HepG2 (cell line): ENCODE results near the gene DENND10. TPM values are rescaled to one million over a fixed set of nuclear protein-coding genes. Genes with fewer than 3 reads are reported as not detected.

Source experiments
- ATAC-seq: fragments of 200-7000 bp; cut with Tn5 transposase; 3 replicates; pipeline ENCODE4 v1.9.1; 2020; ENCODE audit warnings: mild to moderate bottlenecking, moderate library complexity
- BruUV-seq: library from RNA; stranded (reverse); fragments of 400-500 nt; replicated peaks from 2 replicates; lab custom pipeline; 2021; lab: Mats Ljungman, UMichigan
- CTCF ChIA-PET: fragments of 300-600 bp; formaldehyde crosslinking; extraction: SDS; loops from one replicate; lab custom pipeline; 2021; ENCODE audit warnings: low total read pairs, inconsistent platforms, low intra/inter-chr PET ratio; lab: Yijun Ruan, JAX
- POLR2A ChIA-PET: fragments of 350-600 bp; sonication (Branson Sonifier 250); formaldehyde crosslinking; loops from one replicate; lab custom pipeline; 2020; ENCODE audit warnings: antibody characterized with exemption, inconsistent platforms; lab: Yijun Ruan, JAX
- DNase-seq: peaks from one replicate; pipeline ENCODE4 v3.0.0-alpha.2; 2015; ENCODE audit warnings: low spot score
- FAIRE-seq: peaks from 3 replicates; lab custom pipeline; 2011; peaks lifted over from hg19 to GRCh38; lab: Jason Lieb, UNC
- H2AFZ ChIP-seq: one replicate; pipeline ENCODE4 v1.6.1; 2011; ENCODE audit warnings: low read length, inconsistent platforms
- H3K27ac ChIP-seq: fragments of 300-600 bp; 3 replicates; pipeline ENCODE4 v1.8.0; 2011; ENCODE audit warnings: mixed run types, mild to moderate bottlenecking, mixed read lengths, low read length, inconsistent platforms; ENCODE audit not compliant: insufficient read depth; ENCODE audit errors: extremely low read length
- H3K27me3 ChIP-seq, 2 experiments: fragments of 200-600 bp in 1 of 2; 2 replicates in 1 of 2; 3 replicates in 1 of 2; pipeline versions ENCODE4 v1.6.0 to v1.8.0; 2011; ENCODE audit warnings: low read length in 2 of 2, mild to moderate bottlenecking in 2 of 2, moderate library complexity in 2 of 2, inconsistent platforms in 1 of 2; ENCODE audit not compliant: insufficient read depth in 2 of 2, control insufficient read depth in 1 of 2
- H3K36me3 ChIP-seq, 2 experiments: fragments of 200-600 bp in 1 of 2; replicated peaks in 1 of 2; 2 replicates in 1 of 2; 3 replicates in 1 of 2; pipeline versions ENCODE4 v1.5.1 to v1.8.0; 2011; ENCODE audit warnings: low read length in 2 of 2, inconsistent platforms in 1 of 2; ENCODE audit not compliant: insufficient read depth in 2 of 2, control insufficient read depth in 1 of 2
- H3K4me1 ChIP-seq: 2 replicates; pipeline ENCODE4 v1.5.1; 2012; ENCODE audit warnings: low read length, inconsistent platforms; ENCODE audit not compliant: insufficient read depth
- H3K4me2 ChIP-seq: 2 replicates; pipeline ENCODE4 v1.6.0; 2011; ENCODE audit warnings: low read depth, low read length, inconsistent platforms
- H3K4me3 ChIP-seq, 3 experiments: fragments of 200-600 bp in 1 of 3; sonication (generic), shearing (Covaris generic) in 1 of 3; replicated peaks in 1 of 3; 2 replicates each; pipeline ENCODE4 v1.5.1; 2011 to 2016; ENCODE audit warnings: low read length in 3 of 3, inconsistent platforms in 2 of 3, low read depth in 2 of 3, mild to moderate bottlenecking in 2 of 3, control low read depth in 1 of 3, mixed read lengths in 1 of 3; ENCODE audit not compliant: insufficient read depth in 1 of 3
- H3K79me2 ChIP-seq: one replicate; pipeline ENCODE4 v1.6.1; 2011; ENCODE audit warnings: low read length, inconsistent platforms; ENCODE audit not compliant: insufficient read depth
- H3K9ac ChIP-seq: 2 replicates; pipeline ENCODE4 v1.6.0; 2011; ENCODE audit warnings: mild to moderate bottlenecking, low read depth, low read length, inconsistent platforms; ENCODE audit not compliant: insufficient read depth
- H3K9me3 ChIP-seq: 2 replicates; pipeline ENCODE4 v1.5.1; 2012; ENCODE audit warnings: mild to moderate bottlenecking, low read length
- H4K20me1 ChIP-seq: 2 replicates; pipeline ENCODE4 v1.6.0; 2011; ENCODE audit warnings: inconsistent platforms, mild to moderate bottlenecking, low read length, moderate library complexity; ENCODE audit not compliant: insufficient read depth
- CEBPB ChIP-seq: IDR thresholded peaks from 2 replicates; pipeline ENCODE4 v1.6.1; 2011; ENCODE audit warnings: low read depth, low read length, improper control_type of control experiment, borderline replicate concordance
- CEBPG ChIP-seq: IDR thresholded peaks from 2 replicates; pipeline ENCODE4 v1.6.1; 2016
- FOSL2 ChIP-seq: sonication (generic); formaldehyde crosslinking; IDR thresholded peaks from 2 replicates; pipeline ENCODE4 v1.4.0; 2020; ENCODE audit warnings: missing genetic modification reagents
- FOXP1 ChIP-seq, 2 experiments: fragments of 450-650 bp in 1 of 2; IDR thresholded peaks; 2 replicates each; pipeline ENCODE4 v1.6.1; 2017 to 2018; ENCODE audit warnings: antibody characterized with exemption in 1 of 2
- GATA4 ChIP-seq: sonication (generic); IDR thresholded peaks from 2 replicates; pipeline ENCODE4 v1.6.1; 2016; ENCODE audit warnings: antibody characterized with exemption, low read depth, borderline replicate concordance
- GATAD2A ChIP-seq: IDR thresholded peaks from 2 replicates; pipeline ENCODE4 v1.6.1; 2016
- JDP2 ChIP-seq: sonication (generic); formaldehyde crosslinking; IDR thresholded peaks from 2 replicates; pipeline ENCODE4 v1.8.1; 2022; ENCODE audit warnings: missing genetic modification reagents, borderline replicate concordance
- KMT2A ChIP-seq: sonication (generic); formaldehyde crosslinking; IDR thresholded peaks from 2 replicates; pipeline ENCODE4 v1.4.0; 2020; ENCODE audit warnings: missing genetic modification reagents
- MIER3 ChIP-seq: IDR thresholded peaks from 2 replicates; pipeline ENCODE4 v1.6.1; 2016; ENCODE audit warnings: missing compliant biosample characterization, borderline replicate concordance
- PRPF4 ChIP-seq: fragments of 200-400 bp; formaldehyde crosslinking; IDR thresholded peaks from 2 replicates; pipeline ENCODE4 v1.6.1; 2016; ENCODE audit warnings: low read length, low read depth; ENCODE audit not compliant: poor library complexity, severe bottlenecking
- SAP130 ChIP-seq: IDR thresholded peaks from 2 replicates; pipeline ENCODE4 v1.6.1; 2016; ENCODE audit warnings: low read depth
- SATB2 ChIP-seq: sonication (generic); formaldehyde crosslinking; IDR thresholded peaks from 2 replicates; pipeline ENCODE4 v1.5.0; 2020; ENCODE audit warnings: missing genetic modification reagents
- SOX5 ChIP-seq: IDR thresholded peaks from 2 replicates; pipeline ENCODE4 v1.6.1; 2016; ENCODE audit warnings: borderline replicate concordance
- TEAD3 ChIP-seq: optimal IDR thresholded peaks from 2 replicates; pipeline ENCODE3; 2016; ENCODE audit warnings: borderline replicate concordance
- ZNF121 ChIP-seq: sonication (generic); formaldehyde crosslinking; IDR thresholded peaks from 2 replicates; pipeline ENCODE4 v1.5.0; 2020; ENCODE audit warnings: mild to moderate bottlenecking, missing genetic modification reagents
- ZNF17 ChIP-seq: sonication (generic); formaldehyde crosslinking; IDR thresholded peaks from 2 replicates; pipeline ENCODE4 v1.5.0; 2020; ENCODE audit warnings: mild to moderate bottlenecking, missing genetic modification reagents
- ZNF232 ChIP-seq: sonication (generic); formaldehyde crosslinking; IDR thresholded peaks from 2 replicates; pipeline ENCODE4 v1.4.0; 2020; ENCODE audit warnings: missing genetic modification reagents, borderline replicate concordance
- ZNF30 ChIP-seq: sonication (generic); formaldehyde crosslinking; IDR thresholded peaks from 2 replicates; pipeline ENCODE4 v1.5.0; 2020; ENCODE audit warnings: mild to moderate bottlenecking, missing genetic modification reagents
- ZNF362 ChIP-seq: sonication (generic); formaldehyde crosslinking; IDR thresholded peaks from 2 replicates; pipeline ENCODE4 v1.4.0; 2020; ENCODE audit warnings: missing genetic modification reagents, mild to moderate bottlenecking, borderline replicate concordance
- ZNF83 ChIP-seq: sonication (generic); formaldehyde crosslinking; IDR thresholded peaks from 2 replicates; pipeline ENCODE4 v1.4.0; 2020; ENCODE audit warnings: missing genetic modification reagents, mild to moderate bottlenecking, borderline replicate concordance
- WGBS: methylation state at CpG from one replicate; pipeline ENCODE4 v1.1.6; 2017; ENCODE audit warnings: low lambda C conversion rate; 5-methylcytosine and 5-hydroxymethylcytosine counted together
- in situ Hi-C: cut with HindIII; loops from 2 replicates; pipeline ENCODE4 v1.10.0; 2017; ENCODE audit warnings: low pct_unique_long_range_greater_than_20kb; ENCODE audit not compliant: extremely low pct_ligation_motif_present
- intact Hi-C: fragments of 100-400 bp; cut with micrococcal nuclease; formaldehyde crosslinking; loops from one replicate; pipeline ENCODE4 v1.10.0; 2022; ENCODE audit not compliant: unreplicated experiment
- polyA plus RNA-seq, 8 experiments: library from polyadenylated mRNA; depleted of rRNA in 3 of 8; stranded (reverse) in 7 of 8; unstranded in 1 of 8; fragments of >200 nt; fragmentation: Illumina TruSeq in 4 of 8; extraction: Trizol in 4 of 8; gene quantifications; 2 replicates each; pipeline versions ENCODE4 v1.2.1 to v1.2.3, GENCODE V29; 2011 to 2016; ENCODE audit warnings: low read depth in 4 of 8, missing spikeins in 1 of 8, mixed read lengths in 1 of 8; ENCODE audit not compliant: insufficient read depth in 1 of 8
- total RNA-seq, 5 experiments: library from RNA; depleted of rRNA; stranded (reverse); fragments of >200 nt; fragmentation: Illumina TruSeq; extraction: Trizol; gene quantifications; 2 replicates each; pipeline ENCODE4 v1.2.3, GENCODE V29; 2016; ENCODE audit warnings: low read depth in 1 of 5

The DENND10 gene
- total and polyA plus RNA-seq, 2 of the 13 experiments (the other 11 are each of a cell fraction or from before 2014, with no cell fraction given) = 43.7 to 78.8 TPM

DNA sequence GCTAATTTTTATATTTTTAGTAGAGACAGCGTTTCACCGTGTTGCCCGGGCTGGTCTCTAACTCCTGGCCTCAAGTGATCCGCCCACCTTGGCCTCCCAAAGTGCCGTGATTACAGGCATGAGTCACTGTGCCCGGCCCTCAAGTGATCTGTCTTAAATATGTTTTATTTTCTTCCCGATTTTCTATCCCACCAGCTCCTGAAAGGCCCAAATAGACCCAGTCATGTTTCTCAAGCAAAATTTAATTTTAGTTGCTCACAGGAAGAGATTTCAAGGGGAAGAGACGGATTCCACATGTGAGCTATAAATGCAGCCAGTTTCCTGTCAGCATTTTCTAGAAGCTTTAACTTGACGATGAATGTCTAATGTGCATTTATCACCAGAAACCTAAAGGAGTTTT lies 12.0 kb downstream of the DENND10 start:
- peaks cover 82% of the 10 kb centered on the region for H3K4me1 ChIP-seq
- H3K79me2 ChIP-seq = no peaks in the 10 kb centered on the region
- 95% methylated on average over 9 of the region's 9 CpGs for WGBS
- no peak for TF ChIP-seq SATB2 (CRISPR knock-in tag)
- no peak for TF ChIP-seq GATA4
- no peak for TF ChIP-seq KMT2A
- TF ChIP-seq JDP2 (CRISPR knock-in tag) = no peak
- no peak for TF ChIP-seq ZNF232 (CRISPR knock-in tag)
- TF ChIP-seq FOXP1 (IDR thresholded peaks at IDR 0.05) = no peak
- TF ChIP-seq FOXP1 (CRISPR knock-in tag; IDR thresholded peaks at IDR 0.05) = no peak
- TF ChIP-seq ZNF83 (CRISPR knock-in tag) = no peak
- no peak for TF ChIP-seq PRPF4
- TF ChIP-seq, all 625 proteins: peak for 0
- Histone ChIP-seq H2AFZ (no peak overlapping the region), H3K27me3 (no peaks in the 10 kb centered on the region), H3K36me3 (peaks cover 2 to 5% of the 10 kb centered on the region in 2 experiments; a peak in 2 of 5 replicates), H3K9ac (no peak overlapping the region), H3K4me2 (no peak overlapping the region), H3K9me3 (no peaks in the 10 kb centered on the region), H4K20me1 (no peaks in the 10 kb centered on the region), H3K27ac (peak overlapping the region; percentile 61), H3K4me3 (no peak overlapping the region)
- CTCF ChIA-PET = no interaction called here
- no TSS peak for BruUV-seq
- intact Hi-C loops = no loop called here
- in situ Hi-C loops = no loop called here
- no peak for ATAC-seq
- FAIRE-seq = no peak
- DNase-seq = no peak
- POLR2A ChIA-PET = interaction anchor here (5.4 kb wide), 1 partner anchor 12 kb away, joined by 106 read pairs; the partner anchor contains the start of gene DENND10

DNA sequence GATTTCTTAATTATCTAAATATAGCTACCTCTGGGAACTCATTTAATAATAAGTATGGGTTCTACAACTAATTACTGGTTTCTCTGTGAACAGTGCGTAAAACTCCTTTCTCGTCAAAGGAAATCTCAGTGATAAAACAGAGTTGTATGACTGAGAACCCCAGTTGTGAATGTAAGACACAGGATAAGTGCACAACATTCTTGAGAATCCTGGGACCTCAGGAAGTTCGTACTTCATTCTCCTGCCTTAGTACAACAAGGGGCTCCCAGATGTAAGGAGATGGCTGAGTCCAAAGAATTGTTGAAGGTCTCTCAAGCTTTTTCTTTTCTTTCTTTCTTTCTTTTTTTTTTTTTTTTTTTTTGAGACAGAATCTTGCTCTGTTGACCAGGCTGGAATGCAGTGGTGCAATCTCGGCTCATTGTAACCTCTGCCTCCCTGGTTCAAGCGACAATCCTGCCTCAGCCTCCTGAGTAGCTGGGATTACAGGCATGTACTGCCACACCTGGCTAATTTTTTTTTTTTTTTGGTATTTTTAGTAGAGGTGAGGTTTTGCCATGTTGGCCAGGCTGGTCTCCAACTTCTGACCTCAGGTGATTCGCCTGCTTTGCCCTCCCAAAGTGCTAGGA lies 12.5 kb downstream of the DENND10 start:
- no peaks in the 10 kb centered on the region for H3K79me2 ChIP-seq
- in situ Hi-C loops = no loop called here
- no TSS peak for BruUV-seq
- WGBS = 72% methylated on average over 6 of the region's 6 CpGs
- peaks cover 2 to 5% of the 10 kb centered on the region in 2 experiments; a peak in 2 of 5 replicates for H3K36me3 ChIP-seq
- H3K4me3 ChIP-seq = no peak overlapping the region
- H3K9me3 ChIP-seq = no peaks in the 10 kb centered on the region
- FAIRE-seq = no peak
- intact Hi-C loops = no loop called here
- ChIA-PET POLR2A (interaction anchor here (5.4 kb wide), 1 partner anchor 12 kb away, joined by 106 read pairs; the partner anchor contains the start of gene DENND10), CTCF (no interaction called here)
- no peaks in the 10 kb centered on the region for H3K27me3 ChIP-seq
- H4K20me1 ChIP-seq = no peaks in the 10 kb centered on the region
- H2AFZ ChIP-seq = no peak overlapping the region
- ATAC-seq = no peak
- peak overlapping the region; percentile 39; the same call in 1 of the 2 replicates for H3K9ac ChIP-seq
- H3K27ac ChIP-seq = peak overlapping the region; percentile 61
- peaks cover 84% of the 10 kb centered on the region for H3K4me1 ChIP-seq
- DNase-seq = peak; percentile 54
- H3K4me2 ChIP-seq = no peak overlapping the region
- TF ChIP-seq SOX5 (CRISPR knock-in tag) = no peak
- TF ChIP-seq CEBPG (CRISPR knock-in tag) = peak; percentile 48; the same call in 1 of the 2 replicates
- TF ChIP-seq CEBPB = 0 out of 2 replicates have a peak, but pooled peaks have one; percentile 10
- peak; percentile 17; the same call in 1 of the 2 replicates for TF ChIP-seq GATAD2A (CRISPR knock-in tag)
- no peak for TF ChIP-seq MIER3 (CRISPR knock-in tag)
- 0 out of 2 replicates have a peak, but pooled peaks have one; percentile 13 for TF ChIP-seq FOSL2 (CRISPR knock-in tag)
- no peak for TF ChIP-seq ZNF17
- peak; percentile 84 for TF ChIP-seq TEAD3 (CRISPR knock-in tag)
- TF ChIP-seq SAP130 (CRISPR knock-in tag) = peak; percentile 12; the same call in 1 of the 2 replicates
- TF ChIP-seq ZNF121 (CRISPR knock-in tag) = 0 out of 2 replicates have a peak, but pooled peaks have one; percentile 16
- no peak for TF ChIP-seq ZNF30 (CRISPR knock-in tag)
- TF ChIP-seq ZNF362 (CRISPR knock-in tag) = peak; percentile 61; the same call in 1 of the 2 replicates
